HL-60 (cell line): ENCODE data around the gene FAM78B.

Experiments used
- DNase-seq, 2 experiments: peaks; one replicate each; pipeline ENCODE4 v3.0.0-alpha.2; 2010 to 2020; ENCODE audit warnings: low read depth in 1 of 2, low spot score in 1 of 2
- H3K27ac ChIP-seq: fragments of 250-450 bp; sonication (Bioruptor Pico); replicated peaks from 2 replicates; pipeline ENCODE4 v1.5.1; 2020; ENCODE audit warnings: mild to moderate bottlenecking, moderate library complexity
- H3K27me3 ChIP-seq: fragments of 250-450 bp; sonication (Bioruptor Pico); 2 replicates; pipeline ENCODE4 v1.5.1; 2021; ENCODE audit warnings: mild to moderate bottlenecking, moderate library complexity; ENCODE audit not compliant: insufficient read depth, poor library complexity, severe bottlenecking
- H3K4me3 ChIP-seq: replicated peaks from 2 replicates; pipeline ENCODE4 v1.5.1; 2011; ENCODE audit warnings: mild to moderate bottlenecking, control low read depth, low read length; ENCODE audit not compliant: insufficient read depth
- CTCF ChIP-seq: IDR thresholded peaks from one replicate; pipeline ENCODE4 v1.5.1; 2011; ENCODE audit warnings: low read length, control low read depth, inconsistent platforms; ENCODE audit not compliant: insufficient read depth
- GABPA ChIP-seq: IDR thresholded peaks from 2 replicates; pipeline ENCODE4 v1.6.1; 2012; ENCODE audit warnings: low read depth
- POLR2AphosphoS5 ChIP-seq: IDR thresholded peaks from 2 replicates; pipeline ENCODE4 v1.6.1; 2012; ENCODE audit warnings: low read depth
- REST ChIP-seq: IDR thresholded peaks from 2 replicates; pipeline ENCODE4 v1.6.1; 2012; ENCODE audit warnings: low read depth; ENCODE audit not compliant: insufficient replicate concordance
- SPI1 ChIP-seq: IDR thresholded peaks from 2 replicates; pipeline ENCODE4 v1.6.1; 2012; ENCODE audit warnings: low read depth, mild to moderate bottlenecking, borderline replicate concordance

FAM78B gene

GRCh38 chr1:166140251-166140650 lies 26.6 kb downstream of the FAM78B start:
- no peaks in the 10 kb centered on the region for H3K27me3 ChIP-seq

GRCh38 chr1:166139735-166140134 lies 27.1 kb downstream of the FAM78B start:
- H3K27me3 ChIP-seq, result no peaks in the 10 kb centered on the region
- H3K4me3 ChIP-seq, result no peak overlapping the region
- TF ChIP-seq POLR2AphosphoS5 (no peak), CTCF (no peak), REST (no peak), GABPA (no peak), SPI1 (no peak)
- H3K27ac ChIP-seq, result no peak overlapping the region
- no peak for DNase-seq

More at GRCh38 chr1:166140251-166140650, 26.6 kb downstream of the FAM78B start:
- Histone ChIP-seq H3K27ac (no peak overlapping the region), H3K4me3 (no peak overlapping the region)
- no peak for TF ChIP-seq POLR2AphosphoS5
- TF ChIP-seq REST, result no peak
- no peak for TF ChIP-seq CTCF
- TF ChIP-seq SPI1, result no peak
- TF ChIP-seq GABPA, result no peak
- DNase-seq, result no peak

GRCh38 chr1:166136699-166137401 lies 30.0 kb downstream of the FAM78B start:
- no peak for TF ChIP-seq GABPA
- no peak for TF ChIP-seq CTCF
- no peak for TF ChIP-seq REST
- TF ChIP-seq POLR2AphosphoS5, result no peak
- TF ChIP-seq SPI1, result no peak
- H3K4me3 ChIP-seq, result no peak overlapping the region
- no peak overlapping the region for H3K27ac ChIP-seq
- H3K27me3 ChIP-seq, result no peaks in the 10 kb centered on the region
- no peak for DNase-seq
